ENCODE results near the gene KRT15.

- TF ChIP-seq TAF1 (IDR thresholded peaks at IDR 0.05; ENCODE audit: borderline replicate concordance, insufficient read depth, low read length) (no peak), POLR2AphosphoS5 (IDR thresholded peaks at IDR 0.05; ENCODE audit: low read depth, low read length) (no peak), REST (IDR thresholded peaks at IDR 0.05; ENCODE audit: insufficient read depth in 1 of 2, low read depth in 2 of 2, low read length in 2 of 2) (no peak)
Measured at GRCh38 chr17:41561554-41561953, 42.9 kb upstream of the KRT15 start.

All from PFSK-1 (cell line).